ENCODE results near the gene DHX57.

- TF ChIP-seq CREB1 (CRISPR knock-in tag; IDR thresholded peaks at IDR 0.05; ENCODE audit: low read depth) (no peak), CTCF (conservative IDR thresholded peaks at IDR 0.05; ENCODE audit: low read depth in 2 of 2) (no peak), REST (IDR thresholded peaks at IDR 0.05; ENCODE audit: unreplicated experiment) (no peak), POLR2AphosphoS5 (IDR thresholded peaks at IDR 0.05; ENCODE audit: low read depth) (no peak), EZH2 (IDR thresholded peaks at IDR 0.05; ENCODE audit: low read depth, unreplicated experiment) (no peak), EZH2phosphoT487 (IDR thresholded peaks at IDR 0.05; ENCODE audit: unreplicated experiment) (no peak), ETS1 (IDR thresholded peaks at IDR 0.05) (no peak), JUNB (IDR thresholded peaks at IDR 0.05; ENCODE audit: unreplicated experiment) (no peak)
Measured at GRCh38 chr2:38797250-38797676, 78.5 kb downstream of the DHX57 start.

Data from GM23338 (cell line).